HG03354 (cell line): ENCODE results near the gene TMEM72.

Source experiments
- ATAC-seq: cut with Tn5 transposase; IDR thresholded peaks from one replicate; pipeline ENCODE4 v1.9.1; 2021; ENCODE audit warnings: mild to moderate bottlenecking; ENCODE audit not compliant: unreplicated experiment, poor library complexity, severe bottlenecking

Gene TMEM72

DNA sequence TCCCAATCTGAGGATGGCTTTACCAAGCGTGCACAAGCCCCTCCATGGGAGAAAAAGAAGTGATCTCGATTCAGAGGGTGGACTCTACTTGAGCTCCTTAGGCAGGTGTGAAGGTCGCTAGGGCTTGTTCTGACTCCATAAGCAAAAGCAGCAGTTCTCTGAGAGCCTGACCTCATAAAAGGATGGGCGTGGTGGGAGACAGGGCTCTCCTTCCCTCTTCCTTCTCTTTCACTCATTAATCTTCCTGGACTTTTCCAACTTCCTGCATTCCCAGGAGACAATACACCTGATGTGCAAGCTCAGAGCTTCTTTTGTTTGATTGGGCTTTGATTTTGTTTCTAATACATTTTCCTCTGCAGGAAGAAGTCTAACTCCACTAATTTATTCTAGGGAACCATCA, 22.3 kb upstream of the TMEM72 start:
- no peak for ATAC-seq

- ATAC-seq = no peak
Measured at GRCh38 chr10:44889834-44890233, 21.3 kb upstream of the TMEM72 start.

DNA sequence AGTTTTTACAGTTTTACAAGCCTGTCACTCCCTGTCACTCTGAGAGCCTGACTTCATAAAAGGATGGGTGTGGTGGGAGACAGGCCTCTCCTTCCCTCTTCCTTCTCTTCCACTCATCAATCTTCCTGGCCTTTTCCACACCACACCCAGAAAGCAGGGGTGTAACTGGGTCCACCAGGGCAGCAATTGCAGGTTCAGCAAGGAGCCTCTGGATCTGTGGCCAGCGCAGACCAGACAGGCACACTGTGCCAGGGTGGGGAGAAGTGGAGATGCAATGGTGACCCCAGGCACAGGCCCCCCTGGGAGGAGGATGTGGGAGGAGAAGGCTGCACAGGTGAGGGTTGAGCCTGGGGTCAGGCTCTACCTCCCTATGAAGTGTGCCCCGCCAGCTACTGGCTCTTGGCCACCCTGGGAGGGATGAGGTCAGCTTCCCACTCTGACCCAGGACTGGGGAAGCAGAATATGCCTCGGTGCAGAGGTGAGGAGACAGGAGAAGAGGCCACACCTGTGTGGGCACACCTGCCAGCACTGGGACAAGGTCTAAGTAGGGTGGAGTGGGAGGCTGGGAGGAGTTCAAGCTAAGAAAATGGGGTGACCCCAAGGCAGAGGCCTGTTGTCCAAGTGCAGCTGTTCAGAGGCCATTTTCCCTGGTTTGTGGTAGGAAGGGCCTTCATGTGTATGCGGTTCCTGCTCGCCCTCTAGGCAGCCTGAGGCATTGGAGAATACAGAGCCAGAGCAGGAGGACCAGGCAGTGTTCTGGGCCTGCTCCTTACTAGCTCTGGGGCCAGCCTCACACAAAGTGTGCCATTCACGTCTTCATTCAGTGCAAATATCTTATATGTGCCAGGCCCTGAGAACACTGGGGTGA, 20.2 kb upstream of the TMEM72 start:
- no peak for ATAC-seq

DNA sequence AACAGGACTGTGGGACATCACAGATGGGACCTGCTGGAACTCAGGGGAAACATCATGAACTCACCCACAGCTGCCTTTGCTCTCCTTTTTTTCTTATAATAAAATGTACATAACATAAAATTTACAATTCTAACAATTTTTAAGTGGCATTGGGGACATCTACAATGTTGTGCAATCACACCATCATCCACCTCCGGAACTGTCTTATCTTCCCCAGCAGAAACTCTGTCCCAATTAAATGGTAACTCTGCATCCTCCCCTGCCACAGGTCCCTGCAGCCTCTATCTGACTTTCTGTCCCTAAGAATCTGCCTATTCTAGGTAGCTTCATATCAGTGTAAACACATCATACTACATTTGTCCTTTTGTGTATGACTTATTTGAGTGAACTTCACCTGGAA, 19.4 kb upstream of the TMEM72 start:
- ATAC-seq = no peak

- no peak for ATAC-seq
Measured at GRCh38 chr10:44893604-44894468, 17.3 kb upstream of the TMEM72 start.

DNA sequence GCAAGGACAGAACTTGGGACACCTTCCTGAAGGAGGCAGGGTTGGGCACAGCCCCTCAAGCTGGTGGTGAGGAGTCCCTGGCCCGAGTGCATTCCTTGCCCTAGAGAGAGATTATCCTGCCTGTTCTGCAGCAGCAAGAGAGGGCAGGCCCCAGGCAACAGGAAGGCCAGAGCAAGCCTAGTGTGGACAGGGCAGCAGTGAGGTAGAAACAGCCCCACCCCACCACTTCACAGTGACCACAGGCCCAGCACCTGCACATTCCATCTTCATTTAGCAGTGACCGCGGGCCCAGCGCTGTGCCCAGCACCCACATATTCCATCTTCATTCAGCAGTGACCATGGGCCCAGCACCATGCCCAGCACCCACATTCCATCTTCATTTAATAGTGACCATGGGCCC, 16.4 kb upstream of the TMEM72 start:
- no peak for ATAC-seq

DNA sequence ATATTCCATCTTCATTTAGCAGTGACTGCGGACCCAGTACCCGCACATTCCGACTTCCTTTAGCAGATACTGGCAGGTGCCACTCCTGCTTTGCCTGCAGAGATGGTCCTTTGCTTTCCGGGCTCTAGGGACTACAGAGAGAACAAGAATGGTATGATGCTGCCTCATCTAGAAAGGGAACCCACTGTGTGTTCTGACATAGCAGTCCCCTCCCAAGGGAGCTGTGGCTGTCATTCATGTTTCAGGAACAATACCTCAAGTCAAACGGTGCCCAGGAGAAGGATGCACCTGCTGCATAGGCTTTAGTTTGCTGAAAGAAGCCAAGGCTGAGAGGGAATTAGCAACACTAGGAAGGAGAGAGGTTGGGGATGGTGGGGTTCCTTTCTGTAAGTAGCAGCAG, 15.9 kb upstream of the TMEM72 start:
- no peak for ATAC-seq

- no peak for ATAC-seq
Measured at GRCh38 chr10:44897049-44897448, 14.1 kb upstream of the TMEM72 start.

GRCh38 chr10:44898665-44899064, 12.5 kb upstream of the TMEM72 start:
- no peak for ATAC-seq

- no peak for ATAC-seq
Measured at GRCh38 chr10:44899450-44900080, 11.6 kb upstream of the TMEM72 start.

DNA sequence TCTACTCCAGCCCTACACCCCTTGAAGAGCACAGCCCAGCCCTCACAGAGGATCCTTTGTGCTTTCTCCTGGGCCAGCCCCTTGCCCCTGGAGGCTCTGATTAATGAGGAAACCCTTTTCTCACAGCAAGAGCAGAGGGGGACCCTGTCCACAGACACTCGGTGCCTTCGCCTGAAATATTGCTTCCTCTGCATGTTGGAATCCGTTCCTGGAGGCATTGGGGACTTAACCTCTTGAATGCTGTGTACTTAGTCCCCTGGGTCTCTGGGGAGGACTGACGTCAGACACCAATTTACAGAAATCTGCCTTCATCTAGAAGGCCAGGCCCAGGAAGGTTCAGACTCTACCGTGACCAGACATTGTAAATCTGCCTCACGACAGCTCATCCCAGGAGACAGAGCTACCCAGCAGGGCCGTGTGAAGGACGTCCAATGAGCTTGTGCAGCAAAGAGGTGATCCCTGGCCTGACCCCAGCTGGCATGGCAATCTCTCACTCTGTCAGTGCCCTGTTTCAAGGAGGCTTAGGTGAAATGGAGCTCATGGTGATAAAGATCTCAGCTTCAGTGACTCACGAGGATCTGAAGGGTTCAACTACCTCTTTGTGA, 8.1 kb upstream of the TMEM72 start:
- no peak for ATAC-seq

DNA sequence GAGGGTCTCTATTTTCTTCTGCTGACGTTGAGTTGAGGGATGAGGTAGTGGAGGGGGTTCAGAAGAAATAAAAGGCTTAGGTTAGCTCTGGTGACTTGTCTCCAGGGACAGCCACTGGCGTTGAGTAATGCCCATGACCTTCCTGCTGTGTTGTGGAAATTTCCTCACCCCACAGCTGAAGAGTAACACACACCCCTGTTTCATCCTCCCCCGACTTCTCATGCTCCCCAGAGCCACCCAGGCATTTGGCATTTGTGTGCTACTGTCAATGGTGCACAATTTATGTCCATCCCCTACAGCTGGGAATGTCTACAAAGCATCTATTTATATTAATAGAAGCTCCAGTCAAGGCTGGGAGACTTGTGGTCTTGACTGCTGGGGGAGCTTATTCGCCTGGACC, 4.7 kb upstream of the TMEM72 start:
- ATAC-seq = no peak

DNA sequence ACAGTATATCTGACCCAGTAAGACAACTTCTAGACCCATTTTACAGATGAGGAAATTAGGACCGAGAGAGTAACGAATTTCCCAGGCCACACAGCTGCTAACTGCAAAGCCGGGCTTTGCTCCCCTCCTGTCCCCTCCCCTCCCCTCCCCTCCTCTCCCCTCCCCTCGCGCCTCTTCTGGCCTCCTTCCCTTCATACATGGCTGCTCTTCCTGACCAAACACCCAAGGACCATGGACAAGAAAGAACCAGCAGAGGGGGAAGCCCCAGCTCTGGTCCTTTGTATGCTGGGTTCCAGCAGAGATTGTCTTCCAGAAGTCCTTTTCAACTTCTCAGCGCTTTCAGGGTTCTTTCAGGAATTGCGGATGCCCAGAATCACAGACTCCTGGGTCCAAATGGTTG, 3.6 kb upstream of the TMEM72 start:
- no peak for ATAC-seq

GRCh38 chr10:44908066-44908749, 2.9 kb upstream of the TMEM72 start:
- no peak for ATAC-seq

- ATAC-seq = no peak
Measured at GRCh38 chr10:44908936-44909630, 2.1 kb upstream of the TMEM72 start.

DNA sequence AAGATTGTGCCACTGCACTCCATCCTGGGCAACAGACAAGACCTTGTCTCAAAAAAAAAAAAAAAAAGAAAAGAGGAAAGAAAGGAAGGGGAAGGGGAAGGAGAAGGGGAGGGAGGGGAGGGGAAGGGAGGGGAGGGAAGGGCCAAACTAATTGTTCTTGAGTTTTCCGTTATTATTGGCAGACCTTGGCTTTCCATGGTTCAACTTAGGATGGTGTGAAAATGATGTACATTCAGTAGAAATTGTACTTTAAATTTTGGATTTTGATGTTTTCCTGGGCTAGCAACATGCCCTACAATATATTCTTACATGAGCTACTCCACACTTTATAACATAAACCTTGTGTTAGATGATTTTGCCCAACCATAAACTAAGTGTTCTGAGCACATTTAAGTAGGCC, 1.2 kb upstream of the TMEM72 start:
- no peak for ATAC-seq

DNA sequence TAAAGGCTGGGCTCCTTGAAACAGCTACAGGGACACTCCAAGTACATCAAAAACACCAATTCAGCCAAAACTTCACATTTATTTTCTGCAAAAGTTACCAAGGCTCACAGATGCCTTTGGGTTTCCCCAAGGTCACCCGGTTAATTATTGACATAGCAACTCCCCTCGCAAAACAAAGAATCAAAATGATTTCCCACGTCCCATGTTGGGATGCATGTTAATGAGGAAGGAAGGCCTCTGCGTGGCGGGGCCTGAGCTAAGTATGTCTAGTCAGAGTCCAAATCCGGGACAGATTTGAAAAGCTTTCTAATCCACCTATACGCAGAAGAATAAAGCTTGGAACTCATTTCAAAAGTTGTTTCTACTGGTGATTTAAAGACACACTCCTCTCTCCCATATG, 535 bp upstream of the TMEM72 start:
- ATAC-seq = no peak

- ATAC-seq = no peak
Measured at GRCh38 chr10:44911951-44912350, 814 bp downstream of the TMEM72 start.
